Kidney tubule cell (primary cell): Measurements from ENCODE around the gene SNTG2.

Experiments
- DNase-seq: peaks from one replicate; pipeline ENCODE4 v3.0.0-alpha.2; 2018; ENCODE audit warnings: low spot score

SNTG2 gene

GRCh38 chr2:926896-927295, 23.8 kb upstream of the SNTG2 start:
- DNase-seq, result no peak

DNA sequence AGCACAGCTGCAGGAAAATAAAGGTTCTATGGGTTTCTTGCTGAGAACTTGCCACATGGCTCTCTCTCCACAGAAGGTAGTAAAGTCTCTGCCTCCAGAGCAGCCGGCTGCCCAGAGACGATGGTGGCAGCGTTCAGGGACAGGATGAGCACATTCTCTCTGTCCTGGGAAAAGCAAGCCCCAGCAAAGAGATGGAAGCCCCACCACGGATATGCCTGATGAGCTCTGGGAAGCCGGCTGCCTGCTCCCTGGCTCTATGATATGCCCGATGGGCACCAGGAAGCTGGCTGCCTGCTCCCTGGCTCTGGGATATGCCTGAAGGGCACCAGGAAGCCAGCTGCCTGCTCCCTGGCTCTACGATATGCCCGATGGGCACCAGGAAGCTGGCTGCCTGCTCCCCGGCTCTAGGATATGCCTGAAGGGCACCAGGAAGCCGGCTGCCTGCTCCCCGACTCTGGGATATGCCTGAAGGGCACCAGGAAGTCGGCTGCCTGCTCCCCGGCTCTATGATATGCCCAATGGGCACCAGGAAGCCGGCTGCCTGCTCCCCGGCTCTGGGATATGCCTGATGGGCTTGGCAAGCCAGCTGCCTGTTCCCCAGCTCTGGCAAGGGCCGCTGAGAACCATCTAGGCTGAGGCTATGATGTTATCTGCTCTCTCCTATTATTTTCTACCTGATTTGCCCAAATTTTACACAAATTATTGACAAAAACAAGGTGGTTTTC, 21.5 kb upstream of the SNTG2 start:
- no peak for DNase-seq

DNA sequence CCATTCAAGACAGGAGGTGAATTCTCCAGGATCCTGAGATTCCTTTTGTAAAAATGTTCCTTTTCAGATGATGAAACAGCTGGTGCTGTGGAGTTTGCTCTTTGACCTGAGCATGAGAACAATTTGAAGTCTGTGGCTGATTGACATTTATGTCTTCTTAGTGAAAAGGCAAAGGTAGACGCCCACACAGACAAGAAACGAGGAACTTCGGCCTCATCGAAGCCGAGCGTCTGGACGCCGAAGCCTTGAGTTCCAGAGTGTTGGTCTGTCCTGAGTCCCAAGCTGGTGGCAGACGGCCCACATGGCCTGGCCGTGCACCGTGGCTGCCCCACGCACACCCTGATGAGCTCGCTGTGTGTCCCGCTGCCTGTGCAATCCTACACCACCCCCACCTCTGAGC, 20.7 kb upstream of the SNTG2 start:
- no peak for DNase-seq

GRCh38 chr2:930935-931334, 19.7 kb upstream of the SNTG2 start:
- DNase-seq, result no peak

DNA sequence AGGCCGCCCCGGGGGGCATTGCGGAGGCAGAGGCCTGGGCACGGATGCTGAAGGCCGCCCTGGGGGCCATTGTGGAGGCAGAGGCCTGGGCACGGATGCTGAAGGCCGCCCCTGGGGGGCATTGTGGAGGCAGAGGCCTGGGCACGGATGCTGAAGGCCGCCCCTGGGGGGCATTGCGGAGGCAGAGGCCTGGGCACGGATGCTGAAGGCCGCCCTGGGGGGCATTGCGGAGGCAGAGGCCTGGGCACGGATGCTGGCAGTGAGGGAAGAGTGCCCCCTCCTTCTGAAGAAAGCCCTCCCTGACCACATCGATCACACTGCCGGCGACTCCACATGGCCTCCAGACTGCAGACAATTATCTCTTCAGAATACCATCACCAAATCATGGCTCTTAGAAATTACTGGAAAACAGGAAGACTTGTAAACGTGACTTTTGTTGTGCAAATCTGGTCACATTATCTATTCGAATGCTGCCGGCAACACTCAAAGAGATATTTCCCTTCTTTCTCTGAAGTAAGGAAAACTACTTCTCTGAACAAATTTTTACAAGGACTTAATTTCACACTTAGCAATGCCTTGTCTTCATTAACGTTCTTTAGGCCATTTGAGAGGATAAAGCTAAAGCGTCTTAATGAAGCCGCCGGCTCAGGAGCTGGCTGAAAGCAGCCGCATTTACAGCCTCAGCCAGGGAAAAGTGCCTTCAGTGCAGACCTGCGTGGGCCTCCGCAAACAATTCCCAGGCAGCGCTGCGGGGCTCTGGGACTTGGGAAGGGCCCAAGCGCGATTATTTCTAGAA, 18.1 kb upstream of the SNTG2 start:
- no peak for DNase-seq

DNA sequence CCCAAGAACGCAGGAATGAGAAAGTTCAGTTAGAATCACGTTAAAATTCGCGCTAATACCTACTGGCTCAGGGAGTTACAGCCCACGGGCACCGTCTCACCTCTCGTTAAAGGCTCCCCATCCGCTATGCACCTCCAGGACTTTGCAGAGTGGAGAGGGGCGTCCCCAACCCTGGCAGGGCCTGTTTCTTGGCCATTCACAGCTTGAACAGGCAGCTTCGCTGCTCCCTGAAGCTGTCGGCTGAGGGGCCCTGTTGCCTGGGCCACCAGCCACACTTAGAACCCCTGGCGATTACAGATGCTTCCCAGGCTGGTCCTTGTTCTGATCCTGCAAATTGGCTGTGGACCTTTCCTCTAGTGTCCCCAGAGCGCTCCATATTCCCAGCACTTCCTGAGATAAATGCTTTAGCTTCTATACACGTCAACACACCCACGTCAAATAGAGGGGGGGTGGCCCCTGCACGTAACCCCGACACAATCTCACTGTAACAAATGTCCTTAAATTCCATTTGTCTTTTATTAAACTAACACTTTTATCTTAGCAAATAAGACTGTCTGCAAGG, 16.8 kb upstream of the SNTG2 start:
- no peak for DNase-seq

DNA sequence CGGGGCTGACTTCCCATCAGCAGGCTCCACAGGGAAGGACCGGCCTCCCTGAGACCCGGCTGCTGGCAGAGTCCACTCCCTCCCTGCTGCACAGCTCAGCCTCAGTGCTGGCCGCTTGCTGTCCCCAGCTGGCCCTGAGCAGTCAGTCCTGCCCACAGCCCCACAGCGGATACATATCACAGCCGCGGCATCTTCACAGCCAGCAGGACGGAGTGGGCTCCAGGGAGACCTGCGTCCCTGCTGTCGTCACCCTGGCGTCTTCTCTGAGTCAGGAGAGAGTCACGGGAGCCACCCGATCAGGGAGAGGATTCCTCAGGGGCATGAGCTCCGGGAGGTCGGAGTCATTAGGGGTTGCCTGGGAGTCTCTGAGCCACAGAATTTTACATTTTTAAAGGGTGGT, 13.1 kb upstream of the SNTG2 start:
- DNase-seq, result peak; percentile 53

GRCh38 chr2:938181-939005, 12.3 kb upstream of the SNTG2 start:
- peak; percentile 50 for DNase-seq

DNA sequence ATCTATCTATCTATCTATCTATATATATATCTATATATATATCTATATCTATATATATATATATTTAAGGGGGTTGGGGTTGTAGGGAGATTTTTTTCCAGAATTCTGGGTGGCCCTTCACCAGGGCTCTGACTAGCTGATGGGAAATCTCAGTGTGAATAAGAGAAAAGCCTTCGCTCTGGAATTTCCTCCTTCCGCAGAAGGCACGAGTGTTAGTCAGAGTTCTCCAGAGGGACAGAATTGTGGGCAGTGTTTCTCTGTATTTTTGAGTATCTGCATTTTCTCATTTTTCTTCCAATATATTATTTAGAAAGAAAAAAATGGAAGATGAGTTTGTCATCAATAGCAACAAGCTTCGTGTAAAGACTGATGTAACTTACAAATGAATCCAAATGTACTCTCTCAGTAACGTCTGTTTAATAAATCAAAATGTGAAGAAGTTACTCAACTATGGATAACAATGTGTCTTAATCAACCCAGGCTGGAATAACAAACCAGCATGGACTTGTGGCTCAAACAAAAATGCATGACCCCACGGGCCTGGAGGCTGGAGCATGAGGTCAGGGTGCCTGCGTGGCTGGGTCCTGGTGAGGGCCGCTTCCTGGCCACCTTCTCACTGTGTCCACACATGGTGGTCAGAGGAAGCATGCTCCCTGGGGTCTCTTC, 10.6 kb upstream of the SNTG2 start:
- DNase-seq, result no peak

- no peak for DNase-seq
Observed at GRCh38 chr2:941871-942270, 8.8 kb upstream of the SNTG2 start.

DNA sequence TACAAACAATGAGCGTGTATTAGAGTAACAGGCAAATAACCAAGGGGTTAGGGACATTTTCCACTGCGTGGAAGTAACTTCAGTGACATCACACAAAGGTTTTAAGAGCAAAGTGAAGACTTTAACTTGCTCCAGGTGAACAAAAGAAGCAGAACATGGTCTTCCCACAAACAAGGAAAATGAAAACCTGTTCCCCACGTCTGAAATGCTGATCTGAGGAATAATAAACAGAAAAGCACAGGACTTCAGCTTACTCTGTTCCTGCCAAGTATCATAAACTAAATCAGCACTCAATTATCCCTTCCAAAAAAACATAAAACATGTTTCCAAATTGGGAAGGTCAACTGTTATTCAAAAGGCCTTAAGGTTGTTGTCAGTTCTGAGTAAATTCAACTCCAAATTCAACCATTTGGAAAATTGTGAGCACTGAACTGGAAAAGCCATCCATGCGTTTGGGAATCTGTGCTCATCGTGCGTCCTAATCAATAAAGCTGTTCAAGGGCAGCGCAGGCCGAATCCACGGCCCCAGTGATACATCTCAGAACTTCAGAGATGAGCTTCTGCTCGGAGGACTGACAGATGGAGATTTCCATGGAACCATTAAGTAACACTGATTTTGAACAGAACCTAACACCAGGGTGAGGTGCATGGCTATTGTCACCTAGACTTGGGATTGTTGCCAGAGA, 7.7 kb upstream of the SNTG2 start:
- no peak for DNase-seq

- DNase-seq, result no peak
Observed at GRCh38 chr2:943461-943797, 7.2 kb upstream of the SNTG2 start.

- DNase-seq, result no peak
Observed at GRCh38 chr2:943821-944220, 6.8 kb upstream of the SNTG2 start.

GRCh38 chr2:944693-945092, 6.0 kb upstream of the SNTG2 start:
- no peak for DNase-seq

GRCh38 chr2:945104-945503, 5.5 kb upstream of the SNTG2 start:
- no peak for DNase-seq

GRCh38 chr2:946073-946948, 4.3 kb upstream of the SNTG2 start:
- DNase-seq, result peak; percentile 32

GRCh38 chr2:949384-950079, 1.1 kb upstream of the SNTG2 start:
- DNase-seq, result no peak

- no peak for DNase-seq
Observed at GRCh38 chr2:951224-952006, 766 bp downstream of the SNTG2 start.

GRCh38 chr2:953408-953807, 2.8 kb downstream of the SNTG2 start:
- no peak for DNase-seq
